LHCN-M2 (cell line): ENCODE data around the gene TRERF1. TPM values are rescaled to one million over a fixed set of nuclear protein-coding genes. Genes with fewer than 3 reads are reported as not detected.
"Not testable (repeated sequence)": the region's sequence is repeated elsewhere in the genome, so short reads cannot be mapped to it uniquely, and the experiment has no call there.

Experiments used
- DNase-seq: peaks from one replicate; pipeline ENCODE4 v3.0.0-alpha.2; 2012; ENCODE audit warnings: low read depth
- total RNA-seq: library from RNA; depleted of rRNA; stranded (reverse); fragments of >200 nt; gene quantifications from 2 replicates; pipeline ENCODE4 v1.2.3, GENCODE V29; 2014; rRNA removed

TRERF1 gene
- total RNA-seq, 1 experiment from 2014 or later, result 4.0 TPM

- DNase-seq, result peak; percentile 80
Measured at GRCh38 chr6:42197555-42198362, 254.0 kb downstream of the TRERF1 start.

GRCh38 chr6:42195415-42195814, 256.3 kb downstream of the TRERF1 start:
- DNase-seq, result no peak

GRCh38 chr6:42194056-42194455, 257.7 kb downstream of the TRERF1 start:
- no peak for DNase-seq

GRCh38 chr6:42193491-42193894, 258.2 kb downstream of the TRERF1 start:
- no peak for DNase-seq

- DNase-seq, result not testable (repeated sequence)
Measured at GRCh38 chr6:42192385-42192784, 259.3 kb downstream of the TRERF1 start.

GRCh38 chr6:42190554-42191183, 261.1 kb downstream of the TRERF1 start:
- peak; percentile 78 for DNase-seq

GRCh38 chr6:42188406-42188805, 263.3 kb downstream of the TRERF1 start:
- no peak for DNase-seq

GRCh38 chr6:42185597-42185996, 266.1 kb downstream of the TRERF1 start:
- no peak for DNase-seq

GRCh38 chr6:42184475-42184874, 267.3 kb downstream of the TRERF1 start:
- DNase-seq, result no peak

- DNase-seq, result no peak
Measured at GRCh38 chr6:42182101-42182500, 269.6 kb downstream of the TRERF1 start.

- no peak for DNase-seq
Measured at GRCh38 chr6:42179945-42180313, 271.8 kb downstream of the TRERF1 start.

- DNase-seq, result no peak
Measured at GRCh38 chr6:42179261-42179944, 272.3 kb downstream of the TRERF1 start.

GRCh38 chr6:42177514-42178364, 274.0 kb downstream of the TRERF1 start:
- no peak for DNase-seq

- DNase-seq, result no peak
Measured at GRCh38 chr6:42176981-42177380, 274.7 kb downstream of the TRERF1 start.

GRCh38 chr6:42175860-42176259, 275.9 kb downstream of the TRERF1 start:
- DNase-seq, result no peak

Other genes starting within 250 kb of the TRERF1 start
- 53.0 and 58.1 TPM in 2 replicates for gene MRPS10, start 234.1 kb downstream of the TRERF1 start, total RNA-seq
- 16.8 and 19.2 TPM in 2 replicates for gene UBR2, start 112.1 kb upstream of the TRERF1 start, total RNA-seq